GOT3 (cell line): ENCODE measurements around the gene MCAT.

Experiments
- DNase-seq: peaks from one replicate; lab custom pipeline; 2025; ENCODE audit warnings: mixed read lengths; lab: John Stamatoyannopoulos, UW

The MCAT gene

GRCh38 chr22:43172191-43172590 lies 29.0 kb upstream of the MCAT start:
- DNase-seq = no peak

GRCh38 chr22:43171607-43172006 lies 28.4 kb upstream of the MCAT start:
- DNase-seq = no peak

- DNase-seq = no peak
Observed at GRCh38 chr22:43171019-43171491, 27.9 kb upstream of the MCAT start.

- DNase-seq = no peak
Observed at GRCh38 chr22:43170131-43170480, 26.9 kb upstream of the MCAT start.

- DNase-seq = no peak
Observed at GRCh38 chr22:43169310-43170130, 26.3 kb upstream of the MCAT start.

GRCh38 chr22:43168471-43169309 lies 25.5 kb upstream of the MCAT start:
- no peak for DNase-seq

- DNase-seq = no peak
Observed at GRCh38 chr22:43167001-43167589, 23.9 kb upstream of the MCAT start.

- DNase-seq = no peak
Observed at GRCh38 chr22:43166132-43166930, 23.1 kb upstream of the MCAT start.

GRCh38 chr22:43164636-43165035 lies 21.4 kb upstream of the MCAT start:
- DNase-seq = no peak

- DNase-seq = no peak
Observed at GRCh38 chr22:43163241-43163795, 20.1 kb upstream of the MCAT start.

- DNase-seq = no peak
Observed at GRCh38 chr22:43162412-43163150, 19.4 kb upstream of the MCAT start.

GRCh38 chr22:43160497-43161126 lies 17.4 kb upstream of the MCAT start:
- DNase-seq = no peak

- no peak for DNase-seq
Observed at GRCh38 chr22:43159484-43160178, 16.4 kb upstream of the MCAT start.

GRCh38 chr22:43158778-43159483 lies 15.7 kb upstream of the MCAT start:
- no peak for DNase-seq

- DNase-seq = no peak
Observed at GRCh38 chr22:43157874-43158546, 14.8 kb upstream of the MCAT start.

- DNase-seq = no peak
Observed at GRCh38 chr22:43156413-43156812, 13.2 kb upstream of the MCAT start.

GRCh38 chr22:43155789-43156188 lies 12.6 kb upstream of the MCAT start:
- DNase-seq = no peak

GRCh38 chr22:43154887-43155536 lies 11.8 kb upstream of the MCAT start:
- DNase-seq = no peak
